ENCODE measurements around the gene CDK9. TPM values are rescaled to one million over a fixed set of nuclear protein-coding genes. Genes with fewer than 3 reads are reported as not detected.

Gene CDK9
- total RNA-seq, 1 donor from 2014 or later, result 132 TPM

- Mint-ChIP-seq H3K4me3 (no peak overlapping the region), H3K27ac (no peak overlapping the region), H3K4me1 (no peaks in the 10 kb centered on the region), H3K27me3 (no peaks in the 10 kb centered on the region), H3K36me3 (ENCODE audit: low read depth) (peaks cover 84% of the 10 kb centered on the region), H3K9me3 (no peaks in the 10 kb centered on the region)
- CTCF ChIA-PET, result interaction anchor here (0.6 to 2.0 kb wide), 2 partner anchors 14 to 127 kb away, joined by 5 to 8 read pairs; no protein-coding TSS in a partner anchor
- ATAC-seq (ENCODE audit: low read depth) (no peak), DNase-seq (no peak)
- intact Hi-C loops (cut with micrococcal nuclease), result no loop called here
- POLR2A ChIA-PET, result interaction anchor here (0.6 to 1.2 kb wide), 2 partner anchors 13 to 14 kb away, joined by 3 read pairs; no protein-coding TSS in a partner anchor
- TF ChIP-seq CTCF (IDR thresholded peaks at IDR 0.05), result no peak
Observed at GRCh38 chr9:127742435-127743088, 43.3 kb upstream of the CDK9 start.

- no peak for ATAC-seq (ENCODE audit: low read depth)
- DNase-seq, result no peak
- no peaks in the 10 kb centered on the region for H3K4me1 Mint-ChIP-seq
- H3K36me3 Mint-ChIP-seq (ENCODE audit: low read depth), result peaks cover 85% of the 10 kb centered on the region
- ChIA-PET POLR2A (interaction anchor here (0.7 to 1.5 kb wide), 3 partner anchors 10 to 35 kb away, joined by 4 to 6 read pairs (median 4); partner anchors contain the start of gene TOR2A), CTCF (interaction anchor here (1.5 kb wide), 1 partner anchor 10 kb away, joined by 7 read pairs; the partner anchor contains the start of gene TOR2A)
- H3K27ac Mint-ChIP-seq, result no peak overlapping the region
- H3K27me3 Mint-ChIP-seq, result no peaks in the 10 kb centered on the region
- TF ChIP-seq CTCF (IDR thresholded peaks at IDR 0.05), result no peak
- H3K9me3 Mint-ChIP-seq, result no peaks in the 10 kb centered on the region
- H3K4me3 Mint-ChIP-seq, result no peak overlapping the region
- intact Hi-C loops (cut with micrococcal nuclease), result no loop called here
Observed at GRCh38 chr9:127744398-127745110, 41.3 kb upstream of the CDK9 start.

- no peaks in the 10 kb centered on the region for H3K9me3 Mint-ChIP-seq
- H3K36me3 Mint-ChIP-seq (ENCODE audit: low read depth), result peaks cover 85% of the 10 kb centered on the region
- no peak for DNase-seq
- no peak for TF ChIP-seq CTCF (IDR thresholded peaks at IDR 0.05)
- ChIA-PET CTCF (interaction anchor here (0.6 kb wide), 1 partner anchor 120 kb away, joined by 3 read pairs; no protein-coding TSS in a partner anchor), POLR2A (interaction anchor here (0.6 to 1.1 kb wide), 2 partner anchors 123 to 296 kb away, joined by 3 read pairs; partner anchors contain the start of genes LRSAM1 and RPL12)
- no peak for ATAC-seq (ENCODE audit: low read depth)
- intact Hi-C loops (cut with micrococcal nuclease), result no loop called here
- no peak overlapping the region for H3K4me3 Mint-ChIP-seq
- peak overlapping the region; percentile 12 for H3K27ac Mint-ChIP-seq
- H3K4me1 Mint-ChIP-seq, result no peaks in the 10 kb centered on the region
- H3K27me3 Mint-ChIP-seq, result no peaks in the 10 kb centered on the region
Observed at GRCh38 chr9:127746959-127747569, 38.8 kb upstream of the CDK9 start.

GRCh38 chr9:127749090-127749787 is 36.6 kb upstream of the CDK9 start:
- Mint-ChIP-seq H3K9me3 (no peaks in the 10 kb centered on the region), H3K36me3 (ENCODE audit: low read depth) (peaks cover 84% of the 10 kb centered on the region), H3K27ac (no peak overlapping the region), H3K4me3 (no peak overlapping the region), H3K4me1 (no peaks in the 10 kb centered on the region), H3K27me3 (no peaks in the 10 kb centered on the region)
- ChIA-PET CTCF (no interaction called here), POLR2A (no interaction called here)
- intact Hi-C loops (cut with micrococcal nuclease), result no loop called here
- DNase-seq (no peak), ATAC-seq (ENCODE audit: low read depth) (no peak)
- no peak for TF ChIP-seq CTCF (IDR thresholded peaks at IDR 0.05)
